Bronchial epithelial cell (primary cell): Measurements from ENCODE around the gene TECPR2. TPM values are rescaled to one million over a fixed set of nuclear protein-coding genes. Genes with fewer than 3 reads are reported as not detected.

ENCODE experiments used
- DNase-seq: peaks from one replicate; pipeline ENCODE4 v3.0.0-alpha.2; 2010; ENCODE audit warnings: low read depth
- FAIRE-seq: peaks from 2 replicates; lab custom pipeline; 2011; peaks lifted over from hg19 to GRCh38; lab: Jason Lieb, UNC
- H3K27me3 ChIP-seq: 2 replicates; pipeline ENCODE4 v1.5.1; 2011; ENCODE audit warnings: low read length; ENCODE audit not compliant: control insufficient read depth, insufficient read depth
- H3K36me3 ChIP-seq: 2 replicates; pipeline ENCODE4 v1.5.1; 2011; ENCODE audit warnings: low read length; ENCODE audit not compliant: control insufficient read depth, insufficient read depth
- H3K4me3 ChIP-seq: 2 replicates; pipeline ENCODE4 v1.5.1; 2011; ENCODE audit warnings: mild to moderate bottlenecking, low read depth, low read length, control low read depth
- CTCF ChIP-seq: IDR thresholded peaks from 2 replicates; pipeline ENCODE4 v1.5.1; 2011; ENCODE audit warnings: mild to moderate bottlenecking, moderate library complexity, low read length, control low read depth, inconsistent platforms; ENCODE audit not compliant: insufficient read depth, severe bottlenecking
- total RNA-seq: library from RNA; depleted of rRNA; stranded (reverse); fragments of >200 nt; gene quantifications from 2 replicates; pipeline ENCODE4 v1.2.1, GENCODE V29; 2014

Gene TECPR2
- total RNA-seq, 1 donor from 2014 or later, result 4.7 TPM

GRCh38 chr14:102333390-102333789 lies 29.4 kb upstream of the TECPR2 start:
- H3K4me3 ChIP-seq, result no peak overlapping the region
- no peaks in the 10 kb centered on the region for H3K27me3 ChIP-seq
- no peak for TF ChIP-seq CTCF
- peaks cover 15% of the 10 kb centered on the region for H3K36me3 ChIP-seq
- DNase-seq (no peak), FAIRE-seq (no peak)

GRCh38 chr14:102333795-102334705 lies 28.7 kb upstream of the TECPR2 start:
- FAIRE-seq (no peak), DNase-seq (no peak)
- no peak for TF ChIP-seq CTCF
- Histone ChIP-seq H3K36me3 (peaks cover 20% of the 10 kb centered on the region), H3K27me3 (no peaks in the 10 kb centered on the region), H3K4me3 (no peak overlapping the region)

- no peaks in the 10 kb centered on the region for H3K27me3 ChIP-seq
- no peak for TF ChIP-seq CTCF
- FAIRE-seq (no peak), DNase-seq (no peak)
- H3K4me3 ChIP-seq, result no peak overlapping the region
- H3K36me3 ChIP-seq, result peaks cover 22% of the 10 kb centered on the region
Measured at GRCh38 chr14:102335163-102335562, 27.6 kb upstream of the TECPR2 start.

- Histone ChIP-seq H3K4me3 (no peak overlapping the region), H3K36me3 (peaks cover 21% of the 10 kb centered on the region), H3K27me3 (no peaks in the 10 kb centered on the region)
- no peak for TF ChIP-seq CTCF
- DNase-seq (no peak), FAIRE-seq (no peak)
Measured at GRCh38 chr14:102338724-102339123, 24.0 kb upstream of the TECPR2 start.

GRCh38 chr14:102341566-102341965 lies 21.2 kb upstream of the TECPR2 start:
- H3K27me3 ChIP-seq, result no peaks in the 10 kb centered on the region
- no peak for DNase-seq
- H3K4me3 ChIP-seq, result no peak overlapping the region
- peaks cover 18% of the 10 kb centered on the region for H3K36me3 ChIP-seq
- FAIRE-seq, result no peak
- TF ChIP-seq CTCF, result no peak
